ENCODE measurements around the gene HLA-C. TPM values are rescaled to one million over a fixed set of nuclear protein-coding genes. Genes with fewer than 3 reads are reported as not detected.

HLA-C gene
- polyA plus RNA-seq, 1 of the 3 experiments (the other 2 are of a cell fraction) = 434 TPM

- TF ChIP-seq TEAD4 (IDR thresholded peaks at IDR 0.05; ENCODE audit: borderline replicate concordance, insufficient read depth) = no peak
- TF ChIP-seq TCF12 (IDR thresholded peaks at IDR 0.05) = no peak
- no peak for TF ChIP-seq SMC3 (IDR thresholded peaks at IDR 0.05; ENCODE audit: low read depth, low read length)
- TF ChIP-seq SIN3A (IDR thresholded peaks at IDR 0.05; ENCODE audit: borderline replicate concordance, low read depth, low read length) = no peak
- TF ChIP-seq FOXM1 (IDR thresholded peaks at IDR 0.05; ENCODE audit: low read depth) = no peak
- TF ChIP-seq YY1 (IDR thresholded peaks at IDR 0.05; ENCODE audit: low read depth) = no peak
- TF ChIP-seq RFX5 (IDR thresholded peaks at IDR 0.05; ENCODE audit: low read length) = no peak
- TF ChIP-seq, protein P1, sequence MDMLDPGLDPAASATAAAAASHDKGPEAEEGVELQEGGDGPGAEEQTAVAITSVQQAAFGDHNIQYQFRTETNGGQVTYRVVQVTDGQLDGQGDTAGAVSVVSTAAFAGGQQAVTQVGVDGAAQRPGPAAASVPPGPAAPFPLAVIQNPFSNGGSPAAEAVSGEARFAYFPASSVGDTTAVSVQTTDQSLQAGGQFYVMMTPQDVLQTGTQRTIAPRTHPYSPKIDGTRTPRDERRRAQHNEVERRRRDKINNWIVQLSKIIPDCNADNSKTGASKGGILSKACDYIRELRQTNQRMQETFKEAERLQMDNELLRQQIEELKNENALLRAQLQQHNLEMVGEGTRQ (IDR thresholded peaks at IDR 0.05; ENCODE audit: borderline replicate concordance, low read depth, low read length) = no peak
- TF ChIP-seq RAD21 (IDR thresholded peaks at IDR 0.05; ENCODE audit: low read length) = no peak
- TF ChIP-seq MAX (IDR thresholded peaks at IDR 0.05; ENCODE audit: low read depth) = no peak
- TF ChIP-seq GATA2 (CRISPR knock-in tag; IDR thresholded peaks at IDR 0.05) = no peak
- no peak overlapping the region for H3K4me3 ChIP-seq (ENCODE audit: low read depth in 2 of 2, low read length in 1 of 2)
- POLR2A ChIA-PET = no interaction called here
- WGBS (ENCODE audit: low lambda C conversion rate) = 13% methylated on average over 4 of the region's 4 CpGs
- no peak overlapping the region for H3K9ac ChIP-seq
- no peaks in the 10 kb centered on the region for H3K4me1 ChIP-seq (ENCODE audit: control insufficient read depth in 1 of 2, insufficient read depth in 2 of 2, low read depth in 1 of 2, low read length in 1 of 2)
- DNase-seq = no peak
- no peaks in the 10 kb centered on the region for H4K20me1 ChIP-seq (ENCODE audit: insufficient read depth)
- no peaks in the 10 kb centered on the region for H3K36me3 ChIP-seq (replicated peaks in 1 of 2; ENCODE audit: control insufficient read depth in 1 of 2, insufficient read depth in 2 of 2, low read length in 1 of 2)
- no peaks in the 10 kb centered on the region for H3K9me3 ChIP-seq
- peaks cover 44% of the 10 kb centered on the region; the same call in 1 of the 2 replicates for H3K27me3 ChIP-seq (ENCODE audit: insufficient read depth)
- no peaks in the 10 kb centered on the region for H3K79me2 ChIP-seq (ENCODE audit: insufficient read depth)
- no peak overlapping the region for H2AFZ ChIP-seq (ENCODE audit: low read depth)
- H3K4me2 ChIP-seq = no peak overlapping the region
- no peak overlapping the region for H3K27ac ChIP-seq (ENCODE audit: low read depth in 2 of 2, low read length in 1 of 2)
- no peaks in the 10 kb centered on the region for H3F3A ChIP-seq (replicated peaks; ENCODE audit: insufficient read depth)
- CTCF ChIA-PET = no interaction called here
- no peaks in the 10 kb centered on the region for H3K9me2 ChIP-seq
Measured at GRCh38 chr6:31287619-31288018, 15.7 kb upstream of the HLA-C start.

DNA sequence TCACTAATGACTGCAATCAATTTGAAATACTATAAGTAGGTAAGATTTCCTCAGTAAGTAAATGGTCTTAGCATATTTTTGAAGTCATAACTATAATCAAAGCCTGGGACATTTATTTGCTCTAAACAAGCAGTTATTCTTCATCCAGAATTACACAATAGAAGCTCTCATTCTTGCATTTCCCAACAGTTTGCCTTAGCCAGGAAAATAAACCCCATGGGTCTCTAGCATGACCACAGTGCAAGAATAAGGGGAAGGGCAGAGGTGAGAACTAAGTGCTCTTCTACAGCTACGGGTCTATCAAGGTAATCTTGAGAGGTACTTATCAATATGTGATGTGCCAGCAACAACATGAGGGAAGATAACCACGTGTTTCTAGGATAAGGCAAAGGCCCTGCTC lies 14.1 kb upstream of the HLA-C start:
- TF ChIP-seq TCF12 (IDR thresholded peaks at IDR 0.05) (no peak), RAD21 (IDR thresholded peaks at IDR 0.05; ENCODE audit: low read length) (no peak), MAX (IDR thresholded peaks at IDR 0.05; ENCODE audit: low read depth) (no peak), CTCF (IDR thresholded peaks at IDR 0.05) (no peak), USF1 (IDR thresholded peaks at IDR 0.05; ENCODE audit: borderline replicate concordance, low read depth) (no peak)
- H3K79me2 ChIP-seq (ENCODE audit: insufficient read depth) = no peaks in the 10 kb centered on the region
- H3K4me1 ChIP-seq (ENCODE audit: control insufficient read depth in 1 of 2, insufficient read depth in 2 of 2, low read depth in 1 of 2, low read length in 1 of 2) = no peaks in the 10 kb centered on the region
- WGBS (ENCODE audit: low lambda C conversion rate) = 0% methylated on average over 2 of the region's 2 CpGs
- no peak overlapping the region for H3K4me2 ChIP-seq
- H3K9me2 ChIP-seq = no peaks in the 10 kb centered on the region
- CTCF ChIA-PET = interaction anchor here (0.9 to 1.5 kb wide), 2 partner anchors 9 to 12 kb away, joined by 3 read pairs; no protein-coding TSS in a partner anchor
- no peak for DNase-seq
- H3K9me3 ChIP-seq = no peaks in the 10 kb centered on the region
- POLR2A ChIA-PET = no interaction called here
- H3K27ac ChIP-seq (ENCODE audit: low read depth in 2 of 2, low read length in 1 of 2) = no peak overlapping the region
- no peak overlapping the region for H3K9ac ChIP-seq
- no peak overlapping the region for H2AFZ ChIP-seq (ENCODE audit: low read depth)
- peaks cover 46% of the 10 kb centered on the region; the same call in 1 of the 2 replicates for H3K27me3 ChIP-seq (ENCODE audit: insufficient read depth)
- no peaks in the 10 kb centered on the region for H3F3A ChIP-seq (replicated peaks; ENCODE audit: insufficient read depth)
- no peak overlapping the region for H3K4me3 ChIP-seq (ENCODE audit: low read depth in 2 of 2, low read length in 1 of 2)
- H3K36me3 ChIP-seq (replicated peaks in 1 of 2; ENCODE audit: control insufficient read depth in 1 of 2, insufficient read depth in 2 of 2, low read length in 1 of 2) = no peaks in the 10 kb centered on the region
- H4K20me1 ChIP-seq (ENCODE audit: insufficient read depth) = no peaks in the 10 kb centered on the region

Data from SK-N-SH (cell line).